ENCODE data around the gene SCAPER.

The SCAPER gene

DNA sequence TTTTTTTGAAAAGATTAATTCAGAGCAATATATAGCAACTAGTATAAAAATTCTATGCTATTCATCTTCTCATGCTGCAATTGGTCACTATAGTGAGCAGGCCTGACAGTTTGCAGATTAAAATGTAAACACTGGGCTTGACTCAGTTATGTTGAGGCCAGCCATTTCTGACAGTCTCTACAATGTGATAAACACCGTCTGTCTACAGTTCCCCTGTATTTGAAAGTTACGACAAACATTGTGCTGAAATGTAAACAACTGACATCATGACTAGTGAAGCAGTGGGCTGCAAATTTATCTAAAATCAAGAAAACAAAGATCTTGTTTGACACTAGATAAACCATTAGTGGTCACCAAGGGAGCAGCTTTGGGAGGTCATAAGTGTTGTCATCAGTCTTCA lies 371.1 kb downstream of the SCAPER start:
- Histone ChIP-seq H3K9me3 (replicated peaks in 1 of 2; ENCODE audit: control insufficient read depth in 2 of 2, insufficient read depth in 1 of 2, low read depth in 1 of 2, low read length in 2 of 2) (no peaks in the 10 kb centered on the region), H4K91ac (ENCODE audit: low read depth, low read length, poor library complexity) (no peak overlapping the region), H3K27ac (replicated peaks; ENCODE audit: low read length) (no peak overlapping the region), H2AK5ac (ENCODE audit: low read depth, low read length) (no peak overlapping the region), H3K4me2 (ENCODE audit: insufficient read depth, low read length, poor library complexity, severe bottlenecking) (no peak overlapping the region), H3K36me3 (replicated peaks in 1 of 2; ENCODE audit: control insufficient read depth in 2 of 2, insufficient read depth in 2 of 2, low read length in 2 of 2) (no peaks in the 10 kb centered on the region), H3K4me1 (ENCODE audit: control insufficient read depth in 2 of 2, insufficient read depth in 1 of 2, low read depth in 1 of 2, low read length in 2 of 2) (no peaks in the 10 kb centered on the region), H2BK120ac (ENCODE audit: low read depth, low read length) (no peak overlapping the region), H2AFZ (ENCODE audit: low read length) (no peak overlapping the region), H3K23ac (ENCODE audit: low read depth, low read length, poor library complexity) (no peak overlapping the region), H3K27me3 (ENCODE audit: control insufficient read depth in 3 of 3, insufficient read depth in 3 of 3, low read depth in 1 of 3, low read length in 3 of 3) (no peaks in the 10 kb centered on the region), H3K4ac (ENCODE audit: low read length) (no peak overlapping the region), H3K4me3 (ENCODE audit: low read length in 2 of 2) (no peak overlapping the region), H3K9ac (ENCODE audit: low read depth, low read length, poor library complexity) (no peak overlapping the region), H2BK15ac (ENCODE audit: low read length) (no peak overlapping the region), H3K79me1 (ENCODE audit: low read depth, low read length) (no peaks in the 10 kb centered on the region), H2BK5ac (ENCODE audit: low read length) (no peak overlapping the region), H3K18ac (ENCODE audit: low read length) (no peak overlapping the region), H4K8ac (ENCODE audit: low read depth, low read length) (no peak overlapping the region), H2BK12ac (ENCODE audit: low read length) (no peak overlapping the region), H3K14ac (ENCODE audit: low read length) (no peak overlapping the region)
- no peak for DNase-seq (ENCODE audit: low spot score)
- no CpG with 5 or more reads among the region's 2 CpGs for WGBS, 2 donors (ENCODE audit: extremely low coverage in 2 of 2, insufficient read length in 2 of 2, insufficient replicate concordance in 1 of 2)

GRCh38 chr15:76533060-76533820 lies 371.9 kb downstream of the SCAPER start:
- no peak overlapping the region for H2BK120ac ChIP-seq (ENCODE audit: low read depth, low read length)
- WGBS, 2 donors (ENCODE audit: extremely low coverage in 2 of 2, insufficient read length in 2 of 2, insufficient replicate concordance in 1 of 2): no CpG with 5 or more reads among the region's 5 CpGs
- H3K27ac ChIP-seq (replicated peaks; ENCODE audit: low read length): no peak overlapping the region
- H3K9ac ChIP-seq (ENCODE audit: low read depth, low read length, poor library complexity): no peak overlapping the region
- H3K4me1 ChIP-seq (ENCODE audit: control insufficient read depth in 2 of 2, insufficient read depth in 1 of 2, low read depth in 1 of 2, low read length in 2 of 2): no peaks in the 10 kb centered on the region
- no peak overlapping the region for H3K4me3 ChIP-seq (ENCODE audit: low read length in 2 of 2)
- H2BK5ac ChIP-seq (ENCODE audit: low read length): no peak overlapping the region
- H3K9me3 ChIP-seq (replicated peaks in 1 of 2; ENCODE audit: control insufficient read depth in 2 of 2, insufficient read depth in 1 of 2, low read depth in 1 of 2, low read length in 2 of 2): no peaks in the 10 kb centered on the region
- no peak overlapping the region for H2BK15ac ChIP-seq (ENCODE audit: low read length)
- H3K4ac ChIP-seq (ENCODE audit: low read length): no peak overlapping the region
- no peaks in the 10 kb centered on the region for H3K79me1 ChIP-seq (ENCODE audit: low read depth, low read length)
- H4K8ac ChIP-seq (ENCODE audit: low read depth, low read length): no peak overlapping the region
- no peak overlapping the region for H3K23ac ChIP-seq (ENCODE audit: low read depth, low read length, poor library complexity)
- no peak for DNase-seq (ENCODE audit: low spot score)
- no peak overlapping the region for H3K18ac ChIP-seq (ENCODE audit: low read length)
- H2AK5ac ChIP-seq (ENCODE audit: low read depth, low read length): no peak overlapping the region
- no peaks in the 10 kb centered on the region for H3K36me3 ChIP-seq (replicated peaks in 1 of 2; ENCODE audit: control insufficient read depth in 2 of 2, insufficient read depth in 2 of 2, low read length in 2 of 2)
- H2BK12ac ChIP-seq (ENCODE audit: low read length): no peak overlapping the region
- H3K14ac ChIP-seq (ENCODE audit: low read length): no peak overlapping the region
- H3K27me3 ChIP-seq (ENCODE audit: control insufficient read depth in 3 of 3, insufficient read depth in 3 of 3, low read depth in 1 of 3, low read length in 3 of 3): no peaks in the 10 kb centered on the region
- no peak overlapping the region for H3K4me2 ChIP-seq (ENCODE audit: insufficient read depth, low read length, poor library complexity, severe bottlenecking)
- no peak overlapping the region for H4K91ac ChIP-seq (ENCODE audit: low read depth, low read length, poor library complexity)
- no peak overlapping the region for H2AFZ ChIP-seq (ENCODE audit: low read length)

GRCh38 chr15:76529911-76530310 lies 375.2 kb downstream of the SCAPER start:
- no peak overlapping the region for H3K18ac ChIP-seq (ENCODE audit: low read length)
- H3K36me3 ChIP-seq (replicated peaks in 1 of 2; ENCODE audit: control insufficient read depth in 2 of 2, insufficient read depth in 2 of 2, low read length in 2 of 2): no peaks in the 10 kb centered on the region
- WGBS, 2 donors (ENCODE audit: extremely low coverage in 2 of 2, insufficient read length in 2 of 2, insufficient replicate concordance in 1 of 2): no CpG with 5 or more reads among the region's 3 CpGs
- H3K14ac ChIP-seq (ENCODE audit: low read length): no peak overlapping the region
- no peak overlapping the region for H2BK15ac ChIP-seq (ENCODE audit: low read length)
- no peaks in the 10 kb centered on the region for H3K27me3 ChIP-seq (ENCODE audit: control insufficient read depth in 3 of 3, insufficient read depth in 3 of 3, low read depth in 1 of 3, low read length in 3 of 3)
- H4K8ac ChIP-seq (ENCODE audit: low read depth, low read length): no peak overlapping the region
- H3K4me2 ChIP-seq (ENCODE audit: insufficient read depth, low read length, poor library complexity, severe bottlenecking): no peak overlapping the region
- no peak overlapping the region for H3K9ac ChIP-seq (ENCODE audit: low read depth, low read length, poor library complexity)
- no peak overlapping the region for H3K4me3 ChIP-seq (ENCODE audit: low read length in 2 of 2)
- H3K4ac ChIP-seq (ENCODE audit: low read length): no peak overlapping the region
- no peak overlapping the region for H2AK5ac ChIP-seq (ENCODE audit: low read depth, low read length)
- H3K27ac ChIP-seq (replicated peaks; ENCODE audit: low read length): no peak overlapping the region
- no peak overlapping the region for H2BK120ac ChIP-seq (ENCODE audit: low read depth, low read length)
- no peak overlapping the region for H3K23ac ChIP-seq (ENCODE audit: low read depth, low read length, poor library complexity)
- H3K79me1 ChIP-seq (ENCODE audit: low read depth, low read length): no peaks in the 10 kb centered on the region
- H2BK5ac ChIP-seq (ENCODE audit: low read length): no peak overlapping the region
- H3K4me1 ChIP-seq (ENCODE audit: control insufficient read depth in 2 of 2, insufficient read depth in 1 of 2, low read depth in 1 of 2, low read length in 2 of 2): no peaks in the 10 kb centered on the region
- H4K91ac ChIP-seq (ENCODE audit: low read depth, low read length, poor library complexity): no peak overlapping the region
- no peak overlapping the region for H2AFZ ChIP-seq (ENCODE audit: low read length)
- no peak overlapping the region for H2BK12ac ChIP-seq (ENCODE audit: low read length)
- no peaks in the 10 kb centered on the region for H3K9me3 ChIP-seq (replicated peaks in 1 of 2; ENCODE audit: control insufficient read depth in 2 of 2, insufficient read depth in 1 of 2, low read depth in 1 of 2, low read length in 2 of 2)
- no peak for DNase-seq (ENCODE audit: low spot score)

- H3K27me3 ChIP-seq (ENCODE audit: control insufficient read depth in 3 of 3, insufficient read depth in 3 of 3, low read depth in 1 of 3, low read length in 3 of 3): no peaks in the 10 kb centered on the region
- H3K36me3 ChIP-seq (replicated peaks in 1 of 2; ENCODE audit: control insufficient read depth in 2 of 2, insufficient read depth in 2 of 2, low read length in 2 of 2): no peaks in the 10 kb centered on the region
- no peak overlapping the region for H3K4ac ChIP-seq (ENCODE audit: low read length)
- no peaks in the 10 kb centered on the region for H3K79me1 ChIP-seq (ENCODE audit: low read depth, low read length)
- no peaks in the 10 kb centered on the region for H3K4me1 ChIP-seq (ENCODE audit: control insufficient read depth in 2 of 2, insufficient read depth in 1 of 2, low read depth in 1 of 2, low read length in 2 of 2)
- H3K18ac ChIP-seq (ENCODE audit: low read length): no peak overlapping the region
- no peak overlapping the region for H3K4me3 ChIP-seq (ENCODE audit: low read length in 2 of 2)
- H4K8ac ChIP-seq (ENCODE audit: low read depth, low read length): no peak overlapping the region
- no peak overlapping the region for H3K9ac ChIP-seq (ENCODE audit: low read depth, low read length, poor library complexity)
- no peak overlapping the region for H2AK5ac ChIP-seq (ENCODE audit: low read depth, low read length)
- H2BK5ac ChIP-seq (ENCODE audit: low read length): no peak overlapping the region
- no peak overlapping the region for H2AFZ ChIP-seq (ENCODE audit: low read length)
- no peak for DNase-seq (ENCODE audit: low spot score)
- WGBS, 2 donors (ENCODE audit: extremely low coverage in 2 of 2, insufficient read length in 2 of 2, insufficient replicate concordance in 1 of 2): no CpG with 5 or more reads among the region's 1 CpG
- H3K27ac ChIP-seq (replicated peaks; ENCODE audit: low read length): no peak overlapping the region
- no peak overlapping the region for H3K4me2 ChIP-seq (ENCODE audit: insufficient read depth, low read length, poor library complexity, severe bottlenecking)
- H3K14ac ChIP-seq (ENCODE audit: low read length): no peak overlapping the region
- no peak overlapping the region for H2BK120ac ChIP-seq (ENCODE audit: low read depth, low read length)
- no peaks in the 10 kb centered on the region for H3K9me3 ChIP-seq (replicated peaks in 1 of 2; ENCODE audit: control insufficient read depth in 2 of 2, insufficient read depth in 1 of 2, low read depth in 1 of 2, low read length in 2 of 2)
- no peak overlapping the region for H3K23ac ChIP-seq (ENCODE audit: low read depth, low read length, poor library complexity)
- H2BK12ac ChIP-seq (ENCODE audit: low read length): no peak overlapping the region
- H2BK15ac ChIP-seq (ENCODE audit: low read length): no peak overlapping the region
- no peak overlapping the region for H4K91ac ChIP-seq (ENCODE audit: low read depth, low read length, poor library complexity)
Measured at GRCh38 chr15:76526111-76526510, 379.0 kb downstream of the SCAPER start.

All from neuronal stem cell (in vitro differentiated cells).